Astrocyte of the spinal cord (primary cell): ENCODE data around the gene RPL10.

Experiments
- DNase-seq: peaks from one replicate; pipeline ENCODE4 v3.0.0; 2011; ENCODE audit warnings: low read depth, low spot score
- H3K4me3 ChIP-seq: 2 replicates; pipeline ENCODE4 v1.5.1; 2011; ENCODE audit warnings: low read depth, mild to moderate bottlenecking, low read length, moderate library complexity
- CTCF ChIP-seq: IDR thresholded peaks from 2 replicates; pipeline ENCODE4 v1.5.1; 2012; ENCODE audit warnings: low read depth, mild to moderate bottlenecking, low read length, inconsistent platforms
- in situ Hi-C: cut with HindIII; loops from 2 replicates; pipeline ENCODE4 v1.10.0; 2017; ENCODE audit warnings: low sequenced_read_pairs

RPL10 gene

DNA sequence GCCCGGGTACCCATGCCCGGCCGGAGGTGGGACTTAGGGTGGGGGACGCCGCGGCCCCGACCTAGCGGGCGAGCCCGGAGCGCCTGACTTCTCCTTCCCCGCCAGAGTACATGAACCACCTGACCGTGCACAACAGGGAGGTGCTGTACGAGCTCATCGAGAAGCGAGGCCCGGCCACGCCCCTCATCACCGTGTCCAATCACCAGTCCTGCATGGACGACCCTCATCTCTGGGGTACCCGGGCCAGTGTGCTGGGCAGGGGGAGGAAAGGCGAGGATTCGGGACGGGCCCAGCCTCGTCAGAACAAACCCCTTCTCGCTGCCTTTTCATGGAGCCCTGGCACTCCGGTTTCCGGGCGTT, 13.8 kb downstream of the RPL10 start:
- in situ Hi-C loops: no loop called here
- DNase-seq: peak; percentile 48
- TF ChIP-seq CTCF: no peak
- H3K4me3 ChIP-seq: peak overlapping the region; percentile 48

DNA sequence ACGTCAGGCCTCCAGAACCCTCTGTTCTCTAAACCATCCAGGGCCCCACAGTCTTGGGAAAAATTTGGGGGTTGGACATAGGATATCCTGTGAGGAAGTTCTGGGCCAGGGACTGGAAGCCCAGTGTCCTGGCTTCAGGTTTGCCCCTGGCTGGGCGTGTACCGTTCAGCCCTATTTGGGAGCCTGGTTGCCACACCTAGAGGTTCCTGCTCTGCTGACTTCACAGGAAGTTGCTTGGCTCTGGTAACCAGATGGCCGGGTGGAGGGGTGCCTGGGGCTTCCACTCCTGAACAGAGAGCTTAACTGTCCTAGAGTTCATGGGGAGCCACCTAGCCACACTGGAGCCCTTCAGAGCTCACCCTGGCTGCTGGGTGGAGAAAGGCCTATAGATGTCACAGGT, 14.3 kb downstream of the RPL10 start:
- H3K4me3 ChIP-seq: peak overlapping the region; percentile 48
- DNase-seq: no peak
- no peak for TF ChIP-seq CTCF
- in situ Hi-C loops: no loop called here

GRCh38 chrX:154413142-154413541, 15.0 kb downstream of the RPL10 start:
- H3K4me3 ChIP-seq: no peak overlapping the region
- no peak for TF ChIP-seq CTCF
- DNase-seq: no peak
- in situ Hi-C loops: no loop called here

DNA sequence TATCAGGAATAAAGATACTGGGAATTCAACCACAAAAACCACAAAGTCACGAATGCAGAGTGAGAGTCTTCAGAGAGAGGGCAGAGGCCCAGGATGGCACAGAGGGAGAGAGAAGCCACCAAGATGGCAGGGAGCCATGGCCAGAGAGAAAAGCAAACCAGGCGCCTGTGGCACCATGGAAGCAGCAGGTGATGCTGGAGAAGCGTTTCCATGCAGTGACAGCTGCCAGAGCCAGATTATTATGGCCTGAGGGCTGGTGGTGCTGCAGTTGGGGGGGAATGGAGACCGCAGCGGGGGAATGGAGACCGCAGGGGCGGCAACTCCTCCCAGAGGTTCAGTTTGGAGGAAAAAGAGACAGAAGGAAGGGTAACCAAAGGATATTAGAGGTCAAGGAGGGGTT, 19.0 kb downstream of the RPL10 start:
- DNase-seq: no peak
- TF ChIP-seq CTCF: no peak
- in situ Hi-C loops: no loop called here
- H3K4me3 ChIP-seq: no peak overlapping the region

GRCh38 chrX:154419189-154419588, 21.0 kb downstream of the RPL10 start:
- no peak for DNase-seq
- no peak overlapping the region for H3K4me3 ChIP-seq
- TF ChIP-seq CTCF: no peak
- in situ Hi-C loops: no loop called here

DNA sequence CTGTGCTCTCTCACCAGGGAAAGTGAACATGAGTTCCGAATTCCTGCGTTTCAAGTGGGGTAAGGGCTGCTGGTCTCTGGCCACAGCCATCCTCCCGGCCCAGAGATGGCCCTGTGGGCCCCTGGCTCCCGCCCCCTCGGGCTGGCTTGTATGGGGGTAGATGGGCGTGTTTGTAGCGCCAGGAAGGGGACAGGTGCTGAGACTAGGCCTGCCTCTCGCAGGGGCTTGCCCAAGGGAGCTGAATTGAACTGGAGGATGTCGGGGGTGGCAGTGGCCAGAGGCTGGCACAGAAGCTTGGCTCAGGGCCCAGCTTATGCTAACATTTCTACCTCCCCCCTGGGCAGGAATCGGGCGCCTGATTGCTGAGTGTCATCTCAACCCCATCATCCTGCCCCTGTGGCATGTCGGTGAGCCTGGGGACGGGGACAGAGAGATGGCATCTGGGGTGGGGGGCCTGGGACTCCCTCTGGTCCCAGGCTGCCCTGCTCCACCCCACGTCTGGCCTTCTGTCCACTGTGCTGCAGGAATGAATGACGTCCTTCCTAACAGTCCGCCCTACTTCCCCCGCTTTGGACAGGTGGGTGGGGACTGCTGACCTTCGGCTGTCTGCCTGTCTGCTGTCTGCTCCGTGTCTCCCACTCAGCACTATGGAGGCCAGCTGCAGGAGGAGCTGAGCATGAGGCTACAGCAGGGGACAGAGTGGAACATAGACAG, 21.7 kb downstream of the RPL10 start:
- no peak overlapping the region for H3K4me3 ChIP-seq
- in situ Hi-C loops: no loop called here
- TF ChIP-seq CTCF: no peak
- DNase-seq: no peak

GRCh38 chrX:154420402-154420756, 22.2 kb downstream of the RPL10 start:
- in situ Hi-C loops: no loop called here
- DNase-seq: no peak

More at GRCh38 chrX:154420402-154420756, 22.2 kb downstream of the RPL10 start:
- H3K4me3 ChIP-seq: no peak overlapping the region
- TF ChIP-seq CTCF: no peak
